Measurements from ENCODE around the gene TBL3. TPM values are rescaled to one million over a fixed set of nuclear protein-coding genes. Genes with fewer than 3 reads are reported as not detected.

The TBL3 gene
- total and polyA plus RNA-seq, 2 donors (not counting 1 experiment from before 2014, with no cell fraction given): 31.9 to 52.2 TPM

- H3K79me2 ChIP-seq (ENCODE audit: control insufficient read depth, insufficient read depth, low read length): no peaks in the 10 kb centered on the region
- H3K9me3 ChIP-seq (ENCODE audit: control extremely low read depth in 1 of 3, control insufficient read depth in 2 of 3, insufficient read depth in 1 of 3, low read length in 2 of 3): peaks cover 0 to 13% (median 0%) of the 10 kb centered on the region in 3 donors
- no peak overlapping the region for H3K9ac ChIP-seq (ENCODE audit: low read length)
- no peaks in the 10 kb centered on the region for H3K27me3 ChIP-seq (replicated peaks in 1 of 4; ENCODE audit: control extremely low read depth in 1 of 4, control insufficient read depth in 3 of 4, insufficient read depth in 4 of 4, low read length in 3 of 4)
- Mint-ChIP-seq H3K27me3 (no peaks in the 10 kb centered on the region), H3K4me3 (no peak overlapping the region), H3K4me1 (peaks cover 33% of the 10 kb centered on the region), H3K27ac (no peak overlapping the region), H3K9me3 (ENCODE audit: insufficient read depth) (no peaks in the 10 kb centered on the region)
- WGBS (ENCODE audit: insufficient coverage): 59% methylated on average over 50 of the region's 50 CpGs
- H4K20me1 ChIP-seq (ENCODE audit: control insufficient read depth, insufficient read depth, low read length, poor library complexity, severe bottlenecking): no peaks in the 10 kb centered on the region
- H3K36me3 ChIP-seq (replicated peaks in 1 of 2; ENCODE audit: control extremely low read depth in 1 of 2, control insufficient read depth in 1 of 2, extremely low read depth in 1 of 2, insufficient read depth in 2 of 2, low read length in 1 of 2): no peaks in the 10 kb centered on the region
- peaks cover 24 to 35% of the 10 kb centered on the region in 2 donors for H3K4me1 ChIP-seq (ENCODE audit: control insufficient read depth in 2 of 2, insufficient read depth in 2 of 2, low read length in 2 of 2)
- intact Hi-C loops (cut with micrococcal nuclease): loop anchor here (1.0 to 10.0 kb wide), 5 partner anchors 16 to 784 kb away; partner anchors contain the start of genes ELOB, MSRB1, TRAF7 and ZNF598
- no peak for ATAC-seq (ENCODE audit: low read depth)
- H3K4me2 ChIP-seq (replicated peaks; ENCODE audit: low read depth, low read length, poor library complexity, severe bottlenecking): peak overlapping the region; percentile 58
- peak; percentile 53 for DNase-seq
- H3K4me3 ChIP-seq (ENCODE audit: control extremely low read depth in 1 of 5, extremely low read depth in 1 of 5, insufficient read depth in 1 of 5, low read depth in 2 of 5, low read length in 4 of 5): no peak overlapping the region
- ChIA-PET POLR2A (interaction anchor here (0.9 to 3.0 kb wide), 6 partner anchors 10 to 162 kb away, joined by 6 to 36 read pairs (median 8); partner anchors contain the start of genes RPS2, TBL3 and TRAF7), CTCF (interaction anchor here (1.4 to 5.5 kb wide), 2 partner anchors 11 to 28 kb away, joined by 3 to 32 read pairs; partner anchors contain the start of gene RPS2)
- peak overlapping the region; percentile 51 for H2AFZ ChIP-seq (ENCODE audit: insufficient read depth, low read depth, low read length, poor library complexity, severe bottlenecking)
- H3K27ac ChIP-seq (ENCODE audit: low read length in 2 of 2): peak overlapping the region in 1 of 2 donors; percentile 57
- no peak for TF ChIP-seq CTCF (IDR thresholded peaks at IDR 0.05)
- no peak for TF ChIP-seq EZH2 (IDR thresholded peaks at IDR 0.05; ENCODE audit: borderline replicate concordance, insufficient read depth, low read depth, low read length, poor library complexity, severe bottlenecking)
Observed at GRCh38 chr16:1992704-1993317, 21.0 kb downstream of the TBL3 start.

GRCh38 chr16:1993731-1994131, 21.9 kb downstream of the TBL3 start:
- POLR2A ChIA-PET: no interaction called here
- Histone ChIP-seq H2AFZ (ENCODE audit: insufficient read depth, low read depth, low read length, poor library complexity, severe bottlenecking) (no peak overlapping the region), H4K20me1 (ENCODE audit: control insufficient read depth, insufficient read depth, low read length, poor library complexity, severe bottlenecking) (no peaks in the 10 kb centered on the region), H3K4me3 (ENCODE audit: control extremely low read depth in 1 of 5, extremely low read depth in 1 of 5, insufficient read depth in 1 of 5, low read depth in 2 of 5, low read length in 4 of 5) (no peak overlapping the region), H3K9me3 (ENCODE audit: control extremely low read depth in 1 of 3, control insufficient read depth in 2 of 3, insufficient read depth in 1 of 3, low read length in 2 of 3) (peaks cover 0 to 13% (median 0%) of the 10 kb centered on the region in 3 donors), H3K27me3 (replicated peaks in 1 of 4; ENCODE audit: control extremely low read depth in 1 of 4, control insufficient read depth in 3 of 4, insufficient read depth in 4 of 4, low read length in 3 of 4) (no peaks in the 10 kb centered on the region), H3K27ac (ENCODE audit: low read length in 2 of 2) (peak overlapping the region; percentile 39 to 57), H3K4me1 (ENCODE audit: control insufficient read depth in 2 of 2, insufficient read depth in 2 of 2, low read length in 2 of 2) (peaks cover 24 to 35% of the 10 kb centered on the region in 2 donors), H3K36me3 (replicated peaks in 1 of 2; ENCODE audit: control extremely low read depth in 1 of 2, control insufficient read depth in 1 of 2, extremely low read depth in 1 of 2, insufficient read depth in 2 of 2, low read length in 1 of 2) (peaks cover 0 to 9% of the 10 kb centered on the region in 2 experiments), H3K9ac (ENCODE audit: low read length) (no peak overlapping the region), H3K79me2 (ENCODE audit: control insufficient read depth, insufficient read depth, low read length) (no peaks in the 10 kb centered on the region), H3K4me2 (replicated peaks; ENCODE audit: low read depth, low read length, poor library complexity, severe bottlenecking) (no peak overlapping the region)
- Mint-ChIP-seq H3K27me3 (no peaks in the 10 kb centered on the region), H3K4me3 (peak overlapping the region; percentile 34), H3K27ac (peak overlapping the region; percentile 84), H3K9me3 (ENCODE audit: insufficient read depth) (no peaks in the 10 kb centered on the region), H3K4me1 (peaks cover 31% of the 10 kb centered on the region)
- no peak for TF ChIP-seq CTCF (IDR thresholded peaks at IDR 0.05)
- TF ChIP-seq EZH2 (IDR thresholded peaks at IDR 0.05; ENCODE audit: borderline replicate concordance, insufficient read depth, low read depth, low read length, poor library complexity, severe bottlenecking): no peak
- intact Hi-C loops (cut with micrococcal nuclease): loop anchor here (5.0 to 10.0 kb wide), 2 partner anchors 49 to 784 kb away; partner anchors contain the start of genes ELOB and MSRB1
- no peak for DNase-seq
- CTCF ChIA-PET: interaction anchor here (0.5 to 5.5 kb wide), 5 partner anchors 10 to 161 kb away, joined by 3 to 32 read pairs (median 4); no protein-coding TSS in a partner anchor
- WGBS (ENCODE audit: insufficient coverage): 73% methylated on average over 1 of the region's 2 CpGs
- ATAC-seq (ENCODE audit: low read depth): no peak
